OCI-LY1 (cell line): ENCODE measurements around the gene ZCCHC7.
"Not testable (repeated sequence)": the region's sequence is repeated elsewhere in the genome, so short reads cannot be mapped to it uniquely, and the experiment has no call there.

Experiments used
- H2AFZ ChIP-seq: fragments of 200-600 bp; sonication (generic), shearing (Covaris generic); 2 replicates; pipeline ENCODE4 v1.6.0; 2014; ENCODE audit warnings: antibody characterized with exemption, mild to moderate bottlenecking, low read length
- H3F3A ChIP-seq: fragments of 200-600 bp; sonication (generic), shearing (Covaris generic); 2 replicates; pipeline ENCODE4 v1.6.0; 2014; ENCODE audit warnings: mild to moderate bottlenecking, antibody characterized with exemption, low read length, moderate library complexity; ENCODE audit not compliant: insufficient read depth
- H3K27ac ChIP-seq: fragments of 200-600 bp; sonication (generic); 2 replicates; pipeline ENCODE4 v1.5.1; 2014; ENCODE audit warnings: low read length, mixed run types, mild to moderate bottlenecking, low read depth; ENCODE audit not compliant: poor library complexity, severe bottlenecking
- H3K27me3 ChIP-seq: fragments of 200-600 bp; sonication (generic); 2 replicates; pipeline ENCODE4 v1.6.0; 2014; ENCODE audit warnings: antibody characterized with exemption, mild to moderate bottlenecking, low read length, moderate library complexity; ENCODE audit not compliant: insufficient read depth
- H3K36me3 ChIP-seq: fragments of 200-600 bp; sonication (generic); 2 replicates; pipeline ENCODE4 v1.6.1; 2014; ENCODE audit warnings: mild to moderate bottlenecking, antibody characterized with exemption, low read length, moderate library complexity, mixed read lengths; ENCODE audit not compliant: insufficient read depth
- H3K4me1 ChIP-seq: fragments of 200-600 bp; sonication (generic); 2 replicates; pipeline ENCODE4 v1.5.1; 2014; ENCODE audit warnings: mild to moderate bottlenecking, low read length, moderate library complexity; ENCODE audit not compliant: insufficient read depth, severe bottlenecking
- H3K4me2 ChIP-seq: fragments of 200-600 bp; sonication (generic), shearing (Covaris generic); 2 replicates; pipeline ENCODE4 v1.6.1; 2014; ENCODE audit warnings: low read length
- H3K4me3 ChIP-seq: fragments of 200-600 bp; sonication (generic); 2 replicates; pipeline ENCODE4 v1.5.1; 2014; ENCODE audit warnings: low read length, low read depth, mild to moderate bottlenecking, mixed read lengths; ENCODE audit not compliant: poor library complexity, severe bottlenecking
- H3K79me2 ChIP-seq: fragments of 200-600 bp; shearing (Covaris generic); 2 replicates; pipeline ENCODE4 v1.6.1; 2016; ENCODE audit warnings: mixed run types, low read length, mixed read lengths; ENCODE audit not compliant: insufficient read depth
- H3K9ac ChIP-seq: fragments of 200-600 bp; sonication (generic), shearing (Covaris generic); 2 replicates; pipeline ENCODE4 v1.6.1; 2014; ENCODE audit warnings: mild to moderate bottlenecking, low read length, mixed read lengths
- H3K9me2 ChIP-seq: fragments of 200-600 bp; sonication (generic), shearing (Covaris generic); 2 replicates; pipeline ENCODE4 v1.6.1; 2014; ENCODE audit warnings: low read depth, mild to moderate bottlenecking, low read length, mixed read lengths
- H3K9me3 ChIP-seq: fragments of 200-600 bp; shearing (Covaris generic); 2 replicates; pipeline ENCODE4 v1.6.1; 2014; ENCODE audit warnings: low read length, mixed read lengths
- H4K20me1 ChIP-seq: fragments of 200-600 bp; sonication (generic), shearing (Covaris generic); 2 replicates; pipeline ENCODE4 v1.6.0; 2016; ENCODE audit warnings: mild to moderate bottlenecking, low read length; ENCODE audit not compliant: insufficient read depth
- CTCF ChIP-seq: fragments of 200-600 bp; sonication (generic), shearing (Covaris generic); IDR thresholded peaks from 2 replicates; pipeline ENCODE4 v1.5.1; 2017; ENCODE audit warnings: mild to moderate bottlenecking, antibody characterized with exemption, low read length, moderate library complexity, mixed read lengths
- EZH2 ChIP-seq: fragments of 200-600 bp; sonication (generic), shearing (Covaris generic); IDR thresholded peaks from 2 replicates; pipeline ENCODE4 v1.8.0; 2017; ENCODE audit warnings: borderline replicate concordance, mixed run types, mild to moderate bottlenecking, antibody characterized with exemption, low read length, moderate library complexity, mixed read lengths

The ZCCHC7 gene

GRCh38 chr9:37289631-37290030, 169.3 kb downstream of the ZCCHC7 start:
- H3K9me2 ChIP-seq: no peaks in the 10 kb centered on the region
- H3K9ac ChIP-seq: peak overlapping the region; percentile 41
- TF ChIP-seq EZH2: no peak
- no peak for TF ChIP-seq CTCF
- H3K4me3 ChIP-seq: peak overlapping the region; percentile 2
- H2AFZ ChIP-seq: no peak overlapping the region
- H3K36me3 ChIP-seq: peaks cover 15% of the 10 kb centered on the region
- H3K4me2 ChIP-seq: peak overlapping the region; percentile 43
- H3K9me3 ChIP-seq: no peaks in the 10 kb centered on the region
- peaks cover 92% of the 10 kb centered on the region for H3K4me1 ChIP-seq
- peak overlapping the region; percentile 99 for H3K27ac ChIP-seq
- peaks cover 56% of the 10 kb centered on the region for H3K79me2 ChIP-seq
- H3F3A ChIP-seq: peaks cover 16% of the 10 kb centered on the region
- no peaks in the 10 kb centered on the region for H3K27me3 ChIP-seq
- no peaks in the 10 kb centered on the region for H4K20me1 ChIP-seq

GRCh38 chr9:37290366-37290939, 170.1 kb downstream of the ZCCHC7 start:
- Histone ChIP-seq H3K9ac (peak overlapping the region; percentile 41), H3K4me1 (peaks cover 92% of the 10 kb centered on the region), H3K36me3 (peaks cover 15% of the 10 kb centered on the region), H3F3A (peaks cover 18% of the 10 kb centered on the region), H3K27ac (peak overlapping the region; percentile 99), H3K9me2 (no peaks in the 10 kb centered on the region), H3K27me3 (no peaks in the 10 kb centered on the region), H4K20me1 (no peaks in the 10 kb centered on the region), H3K9me3 (no peaks in the 10 kb centered on the region), H3K79me2 (peaks cover 56% of the 10 kb centered on the region), H3K4me3 (peak overlapping the region; percentile 2), H2AFZ (no peak overlapping the region), H3K4me2 (peak overlapping the region; percentile 43)
- no peak for TF ChIP-seq CTCF

- Histone ChIP-seq H3K4me3 (no peak overlapping the region), H3K4me2 (peak overlapping the region; percentile 43), H3K27ac (peak overlapping the region; percentile 99), H3K9me3 (no peaks in the 10 kb centered on the region), H3K4me1 (peaks cover 92% of the 10 kb centered on the region), H3K9ac (peak overlapping the region; percentile 41), H2AFZ (no peak overlapping the region), H3K9me2 (no peaks in the 10 kb centered on the region), H3K27me3 (no peaks in the 10 kb centered on the region), H3F3A (peaks cover 18% of the 10 kb centered on the region), H4K20me1 (no peaks in the 10 kb centered on the region), H3K36me3 (peaks cover 15% of the 10 kb centered on the region), H3K79me2 (peaks cover 56% of the 10 kb centered on the region)
- TF ChIP-seq CTCF (no peak), EZH2 (no peak)
Measured at GRCh38 chr9:37290940-37291485, 170.6 kb downstream of the ZCCHC7 start.

- H3K9me2 ChIP-seq, H3K4me3 ChIP-seq, H3K9me3 ChIP-seq, H4K20me1 ChIP-seq, H2AFZ ChIP-seq, H3K27me3 ChIP-seq: not testable (repeated sequence)
- Histone ChIP-seq H3K27ac (peak overlapping the region; percentile 99), H3K4me1 (peaks cover 95% of the 10 kb centered on the region), H3K4me2 (peak overlapping the region; percentile 43; the same call in 1 of the 2 replicates), H3K9ac (peak overlapping the region; percentile 71; the same call in 1 of the 2 replicates), H3K36me3 (peaks cover 20% of the 10 kb centered on the region), H3F3A (peaks cover 18% of the 10 kb centered on the region), H3K79me2 (peaks cover 60% of the 10 kb centered on the region)
Measured at GRCh38 chr9:37291612-37292238, 171.4 kb downstream of the ZCCHC7 start.
